ENCODE results near the gene PKN1. TPM values are rescaled to one million over a fixed set of nuclear protein-coding genes. Genes with fewer than 3 reads are reported as not detected.
"Not testable (repeated sequence)": the region's sequence is repeated elsewhere in the genome, so short reads cannot be mapped to it uniquely, and the experiment has no call there.

The PKN1 gene
- total and polyA plus RNA-seq, 2 of the 13 experiments (the other 11 are each of a cell fraction or from before 2014, with no cell fraction given): 45.7 to 54.5 TPM

DNA sequence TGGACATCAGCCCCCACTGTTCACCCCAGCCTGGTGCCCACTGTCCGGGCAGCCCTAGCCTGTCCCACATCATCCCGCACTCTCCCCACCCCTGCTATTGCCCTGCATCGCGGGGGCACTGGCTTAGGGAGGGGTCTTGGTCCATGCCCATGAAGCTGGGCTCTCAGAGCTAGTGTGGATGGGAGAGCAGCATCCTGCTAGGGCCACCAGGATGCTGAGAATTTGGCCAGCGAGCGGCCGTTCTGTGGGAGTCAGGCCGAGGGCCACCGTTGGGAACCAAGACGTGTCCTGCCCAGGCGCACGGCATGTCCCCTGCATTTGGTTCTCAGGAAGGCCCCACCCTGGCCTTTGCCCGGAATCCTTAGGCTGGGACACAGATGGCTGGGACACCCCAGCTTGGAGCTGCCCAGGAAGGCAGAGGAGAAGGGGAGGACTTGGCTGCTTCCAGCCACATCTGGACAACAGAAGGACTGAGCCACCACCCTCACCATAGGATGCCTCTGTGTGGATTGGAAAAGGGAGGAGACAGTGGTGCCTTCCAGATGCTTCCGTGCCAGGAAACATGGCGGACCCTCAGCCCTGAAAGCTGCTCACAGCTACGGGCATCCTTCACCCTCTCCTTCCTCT is 37.3 kb upstream of the PKN1 start:
- ATAC-seq (no peak), DNase-seq (ENCODE audit: low spot score) (no peak), FAIRE-seq (no peak)
- H3K4me2 ChIP-seq (ENCODE audit: low read depth, low read length): no peak overlapping the region
- no peak overlapping the region for H3K27ac ChIP-seq (ENCODE audit: extremely low read length, insufficient read depth, low read length)
- WGBS (ENCODE audit: low lambda C conversion rate): 70% methylated on average over 8 of the region's 16 CpGs
- in situ Hi-C loops (cut with HindIII; ENCODE audit: extremely low pct_ligation_motif_present, low pct_unique_long_range_greater_than_20kb) (no loop called here), intact Hi-C loops (cut with micrococcal nuclease; ENCODE audit: unreplicated experiment) (no loop called here)
- no peaks in the 10 kb centered on the region for H3K9me3 ChIP-seq (ENCODE audit: low read length)
- H3K4me1 ChIP-seq (ENCODE audit: insufficient read depth, low read length): 0 out of 2 replicates have a peak, but pooled peaks cover 7% of the 10 kb centered on the region
- no TSS peak for BruUV-seq (replicated peaks)
- H4K20me1 ChIP-seq (ENCODE audit: insufficient read depth, low read length): no peaks in the 10 kb centered on the region
- no peaks in the 10 kb centered on the region for H3K36me3 ChIP-seq (replicated peaks in 1 of 2; ENCODE audit: control insufficient read depth in 1 of 2, insufficient read depth in 2 of 2, low read length in 2 of 2)
- no peak overlapping the region for H3K4me3 ChIP-seq (replicated peaks in 1 of 3; ENCODE audit: insufficient read depth in 1 of 3, low read depth in 2 of 3, low read length in 3 of 3)
- ChIA-PET CTCF (ENCODE audit: low intra/inter-chr PET ratio, low total read pairs) (no interaction called here), POLR2A (no interaction called here)
- TF ChIP-seq, protein P1, sequence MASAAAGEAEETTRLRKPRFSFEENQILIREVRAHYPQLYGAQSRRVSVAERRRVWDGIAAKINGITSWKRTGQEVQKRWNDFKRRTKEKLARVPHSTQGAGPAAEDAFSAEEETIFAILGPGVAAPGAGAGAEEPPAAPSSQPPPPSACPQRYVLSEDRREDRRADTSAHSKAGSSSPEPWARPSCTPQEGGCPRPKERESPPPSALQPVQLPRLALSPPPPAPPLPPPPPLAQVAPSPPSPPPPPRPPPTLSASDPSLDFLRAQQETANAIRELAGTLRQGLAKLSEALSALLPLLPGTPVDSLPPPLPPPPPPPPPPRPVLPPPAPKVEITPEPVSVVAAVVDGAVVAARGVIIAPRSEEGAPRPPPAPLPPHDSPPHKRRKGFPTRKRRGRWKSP (CRISPR knock-in tag; IDR thresholded peaks at IDR 0.05): no peak
- TF ChIP-seq PCBP2 (optimal IDR thresholded peaks at IDR 0.05; ENCODE audit: low read depth, low read length, poor library complexity, severe bottlenecking): no peak
- TF ChIP-seq ARNT2 (CRISPR knock-in tag; IDR thresholded peaks at IDR 0.05; ENCODE audit: low read depth): no peak
- TF ChIP-seq BRCA1 (CRISPR knock-in tag; IDR thresholded peaks at IDR 0.05): no peak
- TF ChIP-seq ZNF75D (CRISPR knock-in tag; IDR thresholded peaks at IDR 0.05; ENCODE audit: borderline replicate concordance): no peak
- no peak for TF ChIP-seq IRX3 (CRISPR knock-in tag; IDR thresholded peaks at IDR 0.05; ENCODE audit: borderline replicate concordance, low read depth)
- no peak for TF ChIP-seq ZNF546 (CRISPR knock-in tag; conservative IDR thresholded peaks at IDR 0.05)
- TF ChIP-seq ZNF816 (CRISPR knock-in tag; IDR thresholded peaks at IDR 0.05; ENCODE audit: borderline replicate concordance): no peak
- no peak overlapping the region for H2AFZ ChIP-seq (ENCODE audit: low read length)
- no peak overlapping the region for H3K9ac ChIP-seq (ENCODE audit: insufficient read depth, low read depth, low read length)
- H3K79me2 ChIP-seq (ENCODE audit: insufficient read depth, low read length): no peaks in the 10 kb centered on the region
- H3K27me3 ChIP-seq (ENCODE audit: control insufficient read depth in 1 of 2, insufficient read depth in 2 of 2, low read length in 2 of 2): peaks cover 0 to 1% of the 10 kb centered on the region in 2 experiments; a peak in 1 of 5 replicates

DNA sequence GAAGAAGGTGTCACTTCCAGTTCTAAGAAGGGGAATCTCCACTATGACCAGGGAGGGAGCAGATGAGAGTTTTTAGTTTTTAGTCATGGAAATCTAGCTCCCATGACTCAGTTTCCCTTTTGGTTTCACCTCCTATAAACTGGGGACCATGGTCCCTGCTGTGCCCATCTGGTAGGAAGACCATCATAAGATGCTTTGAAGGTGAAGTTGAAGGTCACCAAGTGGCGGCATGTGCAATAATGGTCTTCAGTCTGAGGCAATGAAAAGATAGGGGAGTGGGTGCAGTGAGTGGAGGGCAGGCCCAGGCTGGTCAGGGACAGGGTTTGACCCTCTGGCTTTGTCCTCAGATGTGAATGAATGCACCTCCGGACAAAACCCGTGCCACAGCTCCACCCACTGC is 36.4 kb upstream of the PKN1 start:
- ATAC-seq: not testable (repeated sequence)

GRCh38 chr19:14397168-14397567 is 35.9 kb upstream of the PKN1 start:
- DNase-seq (ENCODE audit: low spot score); H3K4me2 ChIP-seq (ENCODE audit: low read depth, low read length); BruUV-seq (replicated peaks); H3K27me3 ChIP-seq (ENCODE audit: control insufficient read depth in 1 of 2, insufficient read depth in 2 of 2, low read length in 2 of 2); CTCF ChIA-PET (ENCODE audit: low intra/inter-chr PET ratio, low total read pairs); in situ Hi-C loops (cut with HindIII; ENCODE audit: extremely low pct_ligation_motif_present, low pct_unique_long_range_greater_than_20kb); H3K9ac ChIP-seq (ENCODE audit: insufficient read depth, low read depth, low read length); intact Hi-C loops (cut with micrococcal nuclease; ENCODE audit: unreplicated experiment); ATAC-seq; FAIRE-seq; H3K4me3 ChIP-seq (replicated peaks in 1 of 3; ENCODE audit: insufficient read depth in 1 of 3, low read depth in 2 of 3, low read length in 3 of 3); H3K9me3 ChIP-seq (ENCODE audit: low read length); POLR2A ChIA-PET; H3K4me1 ChIP-seq (ENCODE audit: insufficient read depth, low read length); H4K20me1 ChIP-seq (ENCODE audit: insufficient read depth, low read length); H2AFZ ChIP-seq (ENCODE audit: low read length); H3K79me2 ChIP-seq (ENCODE audit: insufficient read depth, low read length); H3K36me3 ChIP-seq (replicated peaks in 1 of 2; ENCODE audit: control insufficient read depth in 1 of 2, insufficient read depth in 2 of 2, low read length in 2 of 2); H3K27ac ChIP-seq (ENCODE audit: extremely low read length, insufficient read depth, low read length): not testable (repeated sequence)
- WGBS (ENCODE audit: low lambda C conversion rate): 69% methylated on average over 8 of the region's 16 CpGs

More for the DNA sequence above, 36.4 kb upstream of the PKN1 start:
- in situ Hi-C loops (cut with HindIII; ENCODE audit: extremely low pct_ligation_motif_present, low pct_unique_long_range_greater_than_20kb); H3K4me3 ChIP-seq (replicated peaks in 1 of 3; ENCODE audit: insufficient read depth in 1 of 3, low read depth in 2 of 3, low read length in 3 of 3); intact Hi-C loops (cut with micrococcal nuclease; ENCODE audit: unreplicated experiment); H3K27ac ChIP-seq (ENCODE audit: extremely low read length, insufficient read depth, low read length); H3K4me2 ChIP-seq (ENCODE audit: low read depth, low read length); BruUV-seq (replicated peaks); CTCF ChIA-PET (ENCODE audit: low intra/inter-chr PET ratio, low total read pairs); H3K36me3 ChIP-seq (replicated peaks in 1 of 2; ENCODE audit: control insufficient read depth in 1 of 2, insufficient read depth in 2 of 2, low read length in 2 of 2); DNase-seq (ENCODE audit: low spot score); H4K20me1 ChIP-seq (ENCODE audit: insufficient read depth, low read length); H3K9me3 ChIP-seq (ENCODE audit: low read length); POLR2A ChIA-PET; FAIRE-seq; H3K27me3 ChIP-seq (ENCODE audit: control insufficient read depth in 1 of 2, insufficient read depth in 2 of 2, low read length in 2 of 2); H2AFZ ChIP-seq (ENCODE audit: low read length); H3K4me1 ChIP-seq (ENCODE audit: insufficient read depth, low read length); H3K79me2 ChIP-seq (ENCODE audit: insufficient read depth, low read length); H3K9ac ChIP-seq (ENCODE audit: insufficient read depth, low read depth, low read length): not testable (repeated sequence)
- WGBS (ENCODE audit: low lambda C conversion rate): no CpG with 5 or more reads among the region's 3 CpGs

Data from HepG2 (cell line).